C1 segment of cervical spinal cord (tissue), 14 donors: ENCODE data around the gene LHCGR.
"Not testable (repeated sequence)": the region's sequence is repeated elsewhere in the genome, so short reads cannot be mapped to it uniquely, and the experiment has no call there.

ENCODE experiments used
- DNase-seq, 14 donors: peaks; one replicate each; lab custom pipeline; 2025; lab: John Stamatoyannopoulos, UW

LHCGR gene

GRCh38 chr2:48709096-48710034 lies 46.2 kb downstream of the LHCGR start:
- DNase-seq: no peak

- no peak for DNase-seq
These were observed 48.1 kb downstream of the LHCGR start for GRCh38 chr2:48707466-48707865.

- not testable (repeated sequence) for DNase-seq
These were observed 51.9 kb downstream of the LHCGR start for GRCh38 chr2:48703621-48704020.

GRCh38 chr2:48699348-48699930 lies 56.1 kb downstream of the LHCGR start:
- no peak for DNase-seq

GRCh38 chr2:48696881-48697280 lies 58.6 kb downstream of the LHCGR start:
- no peak for DNase-seq

- no peak for DNase-seq
These were observed 59.5 kb downstream of the LHCGR start for GRCh38 chr2:48695991-48696390.

- no peak for DNase-seq
These were observed 61.4 kb downstream of the LHCGR start for GRCh38 chr2:48694149-48694548.

GRCh38 chr2:48693645-48694044 lies 61.9 kb downstream of the LHCGR start:
- DNase-seq: no peak

- no peak for DNase-seq
These were observed 62.5 kb downstream of the LHCGR start for GRCh38 chr2:48693066-48693465.

GRCh38 chr2:48691935-48692691 lies 63.4 kb downstream of the LHCGR start:
- DNase-seq: no peak

GRCh38 chr2:48685126-48685525 lies 70.4 kb downstream of the LHCGR start:
- DNase-seq: no peak

GRCh38 chr2:48677450-48677849 lies 78.1 kb downstream of the LHCGR start:
- no peak for DNase-seq

- no peak for DNase-seq
These were observed 80.6 kb downstream of the LHCGR start for GRCh38 chr2:48674933-48675332.

- DNase-seq: no peak
These were observed 81.9 kb downstream of the LHCGR start for GRCh38 chr2:48673581-48673980.

- DNase-seq: no peak
These were observed 86.5 kb downstream of the LHCGR start for GRCh38 chr2:48668992-48669391.

GRCh38 chr2:48651158-48651790 lies 104.2 kb downstream of the LHCGR start:
- no peak for DNase-seq

- DNase-seq: no peak
These were observed 117.3 kb downstream of the LHCGR start for GRCh38 chr2:48638261-48638660.
